ENCODE data around the gene DCP1B. TPM values are rescaled to one million over a fixed set of nuclear protein-coding genes. Genes with fewer than 3 reads are reported as not detected.

Gene DCP1B
- total RNA-seq (13.4 and 22.8 TPM in 2 replicates), polyA plus RNA-seq (16.7 and 20.9 TPM in 2 replicates)

DNA sequence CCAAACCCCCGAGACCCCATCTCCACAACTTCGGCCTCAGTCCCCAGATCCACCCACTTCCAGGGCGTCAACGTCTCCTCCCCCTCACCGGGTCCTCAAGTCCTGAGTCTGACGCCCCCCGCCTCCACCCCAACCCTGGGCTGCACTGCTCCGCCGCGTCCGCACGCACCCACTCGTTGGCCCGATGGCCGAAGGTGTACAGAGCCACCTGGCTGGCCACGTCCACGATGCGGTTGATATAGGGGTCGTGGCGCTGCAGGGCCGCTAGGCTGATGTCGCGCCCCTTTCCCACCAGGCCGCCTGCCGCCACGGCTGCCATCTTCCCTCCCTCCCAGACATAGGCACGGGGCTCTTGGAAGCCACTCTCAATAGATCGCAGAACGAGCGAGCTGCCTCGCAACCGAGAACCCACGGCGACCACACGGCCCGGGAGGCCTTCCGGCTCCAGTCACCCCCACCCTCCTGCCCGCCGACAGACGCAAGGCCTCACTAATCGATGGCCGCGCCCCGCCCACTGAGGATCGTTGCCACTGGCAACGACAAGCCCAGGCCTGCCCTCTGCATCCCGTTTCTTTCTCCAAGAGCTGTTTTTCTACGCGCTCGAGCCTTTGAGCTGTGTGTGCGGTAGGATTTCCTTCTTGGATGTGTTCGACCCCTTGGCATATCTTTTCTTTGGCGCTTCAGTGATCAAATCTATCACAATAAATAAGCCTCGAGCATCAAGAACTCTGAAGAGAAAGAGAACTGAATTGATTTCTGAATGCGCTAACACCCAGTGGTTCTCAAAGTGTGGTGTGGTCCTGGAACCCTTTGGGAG lies at the start of gene DCP1B:
DCP1B (minus strand) TSS at position 345 of the 817 bp plus-strand sequence; CDS start at position 319, 26 bp downstream.
- Histone ChIP-seq H3K27me3 (no peaks in the 10 kb centered on the region), H3K79me2 (peaks cover 41% of the 10 kb centered on the region), H3K4me3 (peak within 1 kb of the TSS; percentile 77), H3K4me1 (ENCODE audit: insufficient read depth) (peaks cover 12% of the 10 kb centered on the region), H3K9me3 (ENCODE audit: low read depth) (no peaks in the 10 kb centered on the region), H2AFZ (peak within 1 kb of the TSS; percentile 72), H4K20me1 (ENCODE audit: insufficient read depth, poor library complexity, severe bottlenecking) (no peaks in the 10 kb centered on the region), H3K9me2 (replicated peaks; ENCODE audit: insufficient read depth) (no peaks in the 10 kb centered on the region), H3K36me3 (replicated peaks; ENCODE audit: insufficient read depth, low read depth) (no peaks in the 10 kb centered on the region), H3K27ac (peak within 1 kb of the TSS; percentile 97), H3K4me2 (peak within 1 kb of the TSS; percentile 73)
- no peak for TF ChIP-seq CTCF (IDR thresholded peaks at IDR 0.05; ENCODE audit: poor library complexity)
- no peak for TF ChIP-seq EZH2phosphoT487 (IDR thresholded peaks at IDR 0.05; ENCODE audit: low read depth, severe bottlenecking, unreplicated experiment)
- no peak for TF ChIP-seq EZH2 (IDR thresholded peaks at IDR 0.05; ENCODE audit: borderline replicate concordance)
- 4% methylated on average over 52 of the region's 55 CpGs for WGBS (ENCODE audit: low lambda C conversion rate, missing lambda C conversion rate)
- DNase-seq (ENCODE audit: low spot score) = peak; percentile 98

- TF ChIP-seq EZH2 (IDR thresholded peaks at IDR 0.05; ENCODE audit: borderline replicate concordance) = no peak
- TF ChIP-seq EZH2phosphoT487 (IDR thresholded peaks at IDR 0.05; ENCODE audit: low read depth, severe bottlenecking, unreplicated experiment) = no peak
- no peak for TF ChIP-seq CTCF (IDR thresholded peaks at IDR 0.05; ENCODE audit: poor library complexity)
- peaks cover 17% of the 10 kb centered on the region for H3K79me2 ChIP-seq
- peak; percentile 68 for DNase-seq (ENCODE audit: low spot score)
- H3K36me3 ChIP-seq (replicated peaks; ENCODE audit: insufficient read depth, low read depth) = no peaks in the 10 kb centered on the region
- peaks cover 24% of the 10 kb centered on the region for H3K27me3 ChIP-seq
- H3K9me2 ChIP-seq (replicated peaks; ENCODE audit: insufficient read depth) = no peaks in the 10 kb centered on the region
- H3K4me3 ChIP-seq = peak overlapping the region; percentile 72
- H3K9me3 ChIP-seq (ENCODE audit: low read depth) = no peaks in the 10 kb centered on the region
- H2AFZ ChIP-seq = peak overlapping the region; percentile 73
- peaks cover 3% of the 10 kb centered on the region for H3K4me1 ChIP-seq (ENCODE audit: insufficient read depth)
- 1% methylated on average over 48 of the region's 60 CpGs for WGBS (ENCODE audit: low lambda C conversion rate, missing lambda C conversion rate)
- peak overlapping the region; percentile 96 for H3K4me2 ChIP-seq
- H3K27ac ChIP-seq = peak overlapping the region; percentile 89
- H4K20me1 ChIP-seq (ENCODE audit: insufficient read depth, poor library complexity, severe bottlenecking) = no peaks in the 10 kb centered on the region
Observed at GRCh38 chr12:2053691-2054090, 49.4 kb upstream of the DCP1B start.

DNA sequence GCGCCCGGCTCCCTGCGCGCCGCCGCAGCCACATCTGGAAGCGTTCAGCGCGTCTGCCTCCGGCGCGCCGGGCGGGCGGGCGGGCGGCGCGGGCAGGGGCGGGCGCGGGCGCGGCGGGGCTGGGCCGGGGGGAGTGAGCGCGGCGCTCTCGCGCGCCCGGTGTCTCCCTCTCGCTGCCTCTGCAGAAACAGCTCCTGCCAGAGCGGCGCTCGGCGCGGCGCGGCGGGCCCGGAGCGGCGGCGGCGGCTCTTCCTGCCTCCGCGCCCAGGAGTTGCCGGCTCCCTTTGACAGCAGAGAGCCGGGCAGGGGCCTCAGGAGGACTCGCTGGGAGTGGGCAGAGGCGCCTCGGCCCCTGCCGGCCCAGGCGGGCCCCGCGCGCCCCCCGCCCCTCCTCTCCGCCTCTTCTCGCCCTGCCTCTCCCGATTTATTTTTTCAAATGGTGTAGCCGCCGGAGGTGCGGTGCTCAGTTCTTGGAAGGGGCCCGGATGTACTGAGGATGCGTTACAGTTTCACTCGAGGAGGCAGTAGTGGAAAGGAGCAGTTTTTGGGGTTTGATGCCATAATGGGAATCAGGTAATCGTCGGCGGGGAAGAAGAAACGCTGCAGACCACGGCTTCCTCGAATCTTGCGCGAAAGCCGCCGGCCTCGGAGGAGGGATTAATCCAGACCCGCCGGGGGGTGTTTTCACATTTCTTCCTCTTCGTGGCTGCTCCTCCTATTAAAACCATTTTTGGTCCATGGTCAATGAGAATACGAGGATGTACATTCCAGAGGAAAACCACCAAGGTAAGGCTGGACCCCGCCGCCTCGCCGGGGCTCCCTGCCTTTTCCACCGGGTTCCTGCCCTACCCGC lies 48.8 kb upstream of the DCP1B start, which contains the start of gene CACNA1C:
CACNA1C (plus strand) TSS at position 162 of the 853 bp plus-strand sequence; CDS start at position 738, 576 bp downstream.
- TF ChIP-seq EZH2 (IDR thresholded peaks at IDR 0.05; ENCODE audit: borderline replicate concordance) (no peak), EZH2phosphoT487 (IDR thresholded peaks at IDR 0.05; ENCODE audit: low read depth, severe bottlenecking, unreplicated experiment) (no peak), CTCF (IDR thresholded peaks at IDR 0.05; ENCODE audit: poor library complexity) (no peak)
- DNase-seq (ENCODE audit: low spot score) = peak; percentile 87
- peak within 1 kb of the TSS; percentile 91 for H2AFZ ChIP-seq
- peaks cover 24% of the 10 kb centered on the region for H3K27me3 ChIP-seq
- H3K4me2 ChIP-seq = peak within 1 kb of the TSS; percentile 96
- under 1% methylated on average over 35 of the region's 90 CpGs for WGBS (ENCODE audit: low lambda C conversion rate, missing lambda C conversion rate)
- H3K4me3 ChIP-seq = peak within 1 kb of the TSS; percentile 72
- no peaks in the 10 kb centered on the region for H4K20me1 ChIP-seq (ENCODE audit: insufficient read depth, poor library complexity, severe bottlenecking)
- H3K9me2 ChIP-seq (replicated peaks; ENCODE audit: insufficient read depth) = no peaks in the 10 kb centered on the region
- peaks cover 3% of the 10 kb centered on the region for H3K4me1 ChIP-seq (ENCODE audit: insufficient read depth)
- peaks cover 14% of the 10 kb centered on the region for H3K79me2 ChIP-seq
- no peaks in the 10 kb centered on the region for H3K9me3 ChIP-seq (ENCODE audit: low read depth)
- no peaks in the 10 kb centered on the region for H3K36me3 ChIP-seq (replicated peaks; ENCODE audit: insufficient read depth, low read depth)
- peak within 1 kb of the TSS; percentile 89 for H3K27ac ChIP-seq

Measured in hepatocyte (in vitro differentiated cells).